Activated CD8-positive, alpha-beta memory T cell treated with anti-CD3 and anti-CD28 coated beads, Interleukin-2, amount 50 U/mL, for 1 hour (primary cell): ENCODE results near the gene PDCD11.
"Not testable (repeated sequence)": the region's sequence is repeated elsewhere in the genome, so short reads cannot be mapped to it uniquely, and the experiment has no call there.

Experiments used
- DNase-seq: peaks from one replicate; pipeline ENCODE4 v3.0.0-alpha.2; 2020; ENCODE audit errors: extremely low read depth

Gene PDCD11, protein sequence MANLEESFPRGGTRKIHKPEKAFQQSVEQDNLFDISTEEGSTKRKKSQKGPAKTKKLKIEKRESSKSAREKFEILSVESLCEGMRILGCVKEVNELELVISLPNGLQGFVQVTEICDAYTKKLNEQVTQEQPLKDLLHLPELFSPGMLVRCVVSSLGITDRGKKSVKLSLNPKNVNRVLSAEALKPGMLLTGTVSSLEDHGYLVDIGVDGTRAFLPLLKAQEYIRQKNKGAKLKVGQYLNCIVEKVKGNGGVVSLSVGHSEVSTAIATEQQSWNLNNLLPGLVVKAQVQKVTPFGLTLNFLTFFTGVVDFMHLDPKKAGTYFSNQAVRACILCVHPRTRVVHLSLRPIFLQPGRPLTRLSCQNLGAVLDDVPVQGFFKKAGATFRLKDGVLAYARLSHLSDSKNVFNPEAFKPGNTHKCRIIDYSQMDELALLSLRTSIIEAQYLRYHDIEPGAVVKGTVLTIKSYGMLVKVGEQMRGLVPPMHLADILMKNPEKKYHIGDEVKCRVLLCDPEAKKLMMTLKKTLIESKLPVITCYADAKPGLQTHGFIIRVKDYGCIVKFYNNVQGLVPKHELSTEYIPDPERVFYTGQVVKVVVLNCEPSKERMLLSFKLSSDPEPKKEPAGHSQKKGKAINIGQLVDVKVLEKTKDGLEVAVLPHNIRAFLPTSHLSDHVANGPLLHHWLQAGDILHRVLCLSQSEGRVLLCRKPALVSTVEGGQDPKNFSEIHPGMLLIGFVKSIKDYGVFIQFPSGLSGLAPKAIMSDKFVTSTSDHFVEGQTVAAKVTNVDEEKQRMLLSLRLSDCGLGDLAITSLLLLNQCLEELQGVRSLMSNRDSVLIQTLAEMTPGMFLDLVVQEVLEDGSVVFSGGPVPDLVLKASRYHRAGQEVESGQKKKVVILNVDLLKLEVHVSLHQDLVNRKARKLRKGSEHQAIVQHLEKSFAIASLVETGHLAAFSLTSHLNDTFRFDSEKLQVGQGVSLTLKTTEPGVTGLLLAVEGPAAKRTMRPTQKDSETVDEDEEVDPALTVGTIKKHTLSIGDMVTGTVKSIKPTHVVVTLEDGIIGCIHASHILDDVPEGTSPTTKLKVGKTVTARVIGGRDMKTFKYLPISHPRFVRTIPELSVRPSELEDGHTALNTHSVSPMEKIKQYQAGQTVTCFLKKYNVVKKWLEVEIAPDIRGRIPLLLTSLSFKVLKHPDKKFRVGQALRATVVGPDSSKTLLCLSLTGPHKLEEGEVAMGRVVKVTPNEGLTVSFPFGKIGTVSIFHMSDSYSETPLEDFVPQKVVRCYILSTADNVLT (N-terminal part only)

DNA sequence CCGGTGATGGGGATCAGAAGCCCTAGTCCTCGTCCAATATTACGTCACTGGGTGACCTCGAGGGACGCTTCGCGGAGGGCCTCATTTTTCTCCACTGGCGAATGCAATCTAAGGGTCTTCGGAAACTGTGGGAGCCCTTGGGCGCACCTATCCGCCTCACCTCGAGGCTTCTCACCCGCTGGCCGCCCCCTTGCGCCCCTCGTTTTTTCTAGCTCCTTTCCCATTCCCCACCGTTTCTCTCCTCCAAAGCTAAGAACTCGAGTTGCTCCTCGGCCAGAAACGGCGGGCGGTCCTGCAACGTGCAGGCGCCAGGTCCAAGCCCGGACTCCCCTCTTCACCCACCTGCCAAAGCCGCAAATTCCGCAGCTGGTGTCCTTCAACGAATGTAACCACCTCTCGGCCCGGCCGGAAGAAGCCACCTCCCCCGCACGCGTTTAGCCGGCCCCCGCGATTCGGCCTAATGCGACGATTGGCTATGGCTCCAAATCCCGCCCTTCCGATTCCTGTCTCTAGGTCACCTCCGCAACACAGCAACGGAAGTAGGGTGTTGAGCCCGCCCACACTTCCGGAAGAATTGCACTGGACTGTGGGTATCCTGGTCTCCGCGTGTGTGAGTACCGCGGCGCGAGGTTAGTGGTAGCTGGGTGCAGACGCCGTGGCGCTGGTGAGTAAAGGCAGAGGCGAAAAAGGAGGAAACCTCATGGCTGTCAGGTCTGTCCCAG is at the start of gene PDCD11, which contains the start of gene ATP5MK:
Gene PDCD11 (plus strand): TSS at position 560 of the 722 bp plus-strand sequence. CDS start 1,801 bp downstream, outside the sequence.
Gene ATP5MK (minus strand): TSS at position 409 of the 722 bp plus-strand sequence. CDS start 4,018 bp downstream, outside the sequence.
- DNase-seq, result peak; percentile 84

GRCh38 chr10:103350175-103350516 is 46.3 kb upstream of the PDCD11 start:
- DNase-seq, result no peak

DNA sequence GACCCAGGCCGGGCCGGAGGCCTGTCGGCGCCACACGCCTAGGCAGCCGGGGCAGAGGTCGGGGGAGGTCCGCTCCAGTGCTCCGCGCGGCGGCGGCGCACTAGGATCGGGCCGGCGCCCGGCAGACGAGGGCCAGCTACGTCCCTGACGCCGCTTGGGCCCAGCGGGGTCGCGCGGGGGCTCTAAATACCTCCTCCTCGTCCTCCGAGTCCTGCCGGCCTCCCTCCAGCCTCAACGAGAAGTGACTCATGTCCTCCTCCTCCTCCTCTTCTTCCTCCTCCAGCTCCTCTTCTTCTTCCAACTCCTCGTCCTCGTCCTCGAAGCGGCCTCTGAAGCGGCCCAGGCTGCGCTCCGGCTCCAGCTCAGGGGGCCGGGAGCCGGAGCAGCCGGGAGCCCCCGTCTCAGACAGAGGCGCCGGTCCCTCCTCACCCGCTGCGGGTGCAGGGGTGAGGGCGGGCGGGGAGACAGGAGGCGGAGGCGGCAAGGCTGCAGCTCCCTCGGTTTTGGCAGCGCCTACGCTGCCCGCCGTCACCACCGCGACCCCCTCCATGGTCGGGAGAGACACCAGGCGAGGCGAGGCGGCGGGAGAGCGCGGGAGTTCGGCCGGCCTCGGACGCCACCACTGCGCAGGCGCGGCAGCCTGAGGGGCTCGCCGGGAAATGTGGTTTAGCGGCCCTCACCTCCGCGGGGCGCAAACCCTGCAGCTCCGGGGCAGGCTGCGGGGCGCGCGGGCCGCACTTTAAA is 45.7 kb upstream of the PDCD11 start, which contains the start of gene PCGF6:
Gene PCGF6 (minus strand): TSS at position 624 of the 744 bp plus-strand sequence. CDS start 74 bp downstream, at position 550.
- DNase-seq, result no peak

DNA sequence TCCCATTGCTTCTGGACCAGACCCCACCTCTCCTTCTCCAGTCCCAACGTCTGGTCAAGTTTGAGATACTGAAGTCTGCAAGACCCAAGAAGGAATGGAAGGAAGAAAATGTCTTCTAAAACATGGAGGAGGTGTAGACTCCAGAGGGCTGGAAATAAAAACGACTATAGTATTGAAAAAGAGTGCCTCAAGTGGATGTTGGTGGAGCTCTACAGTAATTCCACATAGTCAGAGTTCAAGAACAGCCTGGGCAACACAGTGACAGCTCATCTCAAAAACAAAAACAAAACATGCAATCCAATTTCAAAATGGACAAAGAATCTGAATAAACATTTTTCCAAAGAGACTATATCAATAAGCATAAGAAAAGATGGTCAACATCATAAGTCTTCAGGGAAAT is 43.1 kb upstream of the PDCD11 start:
- DNase-seq, result no peak

GRCh38 chr10:103354567-103354966 is 41.9 kb upstream of the PDCD11 start:
- not testable (repeated sequence) for DNase-seq

GRCh38 chr10:103355906-103356599 is 40.4 kb upstream of the PDCD11 start:
- DNase-seq, result no peak

- not testable (repeated sequence) for DNase-seq
Measured at GRCh38 chr10:103359493-103359892, 36.9 kb upstream of the PDCD11 start.

- DNase-seq, result not testable (repeated sequence)
Measured at GRCh38 chr10:103360791-103361190, 35.6 kb upstream of the PDCD11 start.

DNA sequence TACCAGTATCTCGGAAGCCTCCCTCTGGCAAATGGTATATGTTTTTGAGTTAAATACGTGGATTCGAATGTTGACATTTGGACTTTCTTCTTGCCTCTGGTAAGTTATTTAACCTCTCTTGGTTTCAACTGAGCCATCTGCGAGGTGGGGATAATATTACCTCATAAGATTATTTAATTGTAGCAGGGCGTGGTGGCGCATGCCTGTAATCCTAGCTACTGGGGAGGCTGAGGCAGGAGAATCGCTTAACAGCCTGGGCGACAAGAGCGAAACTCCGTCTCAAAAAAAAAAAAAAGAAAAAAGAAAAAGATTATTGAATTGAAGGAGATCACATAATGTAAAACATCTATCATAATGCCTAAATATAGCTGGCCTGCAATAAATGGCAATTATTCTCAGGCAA is 29.0 kb upstream of the PDCD11 start:
- DNase-seq, result no peak

DNA sequence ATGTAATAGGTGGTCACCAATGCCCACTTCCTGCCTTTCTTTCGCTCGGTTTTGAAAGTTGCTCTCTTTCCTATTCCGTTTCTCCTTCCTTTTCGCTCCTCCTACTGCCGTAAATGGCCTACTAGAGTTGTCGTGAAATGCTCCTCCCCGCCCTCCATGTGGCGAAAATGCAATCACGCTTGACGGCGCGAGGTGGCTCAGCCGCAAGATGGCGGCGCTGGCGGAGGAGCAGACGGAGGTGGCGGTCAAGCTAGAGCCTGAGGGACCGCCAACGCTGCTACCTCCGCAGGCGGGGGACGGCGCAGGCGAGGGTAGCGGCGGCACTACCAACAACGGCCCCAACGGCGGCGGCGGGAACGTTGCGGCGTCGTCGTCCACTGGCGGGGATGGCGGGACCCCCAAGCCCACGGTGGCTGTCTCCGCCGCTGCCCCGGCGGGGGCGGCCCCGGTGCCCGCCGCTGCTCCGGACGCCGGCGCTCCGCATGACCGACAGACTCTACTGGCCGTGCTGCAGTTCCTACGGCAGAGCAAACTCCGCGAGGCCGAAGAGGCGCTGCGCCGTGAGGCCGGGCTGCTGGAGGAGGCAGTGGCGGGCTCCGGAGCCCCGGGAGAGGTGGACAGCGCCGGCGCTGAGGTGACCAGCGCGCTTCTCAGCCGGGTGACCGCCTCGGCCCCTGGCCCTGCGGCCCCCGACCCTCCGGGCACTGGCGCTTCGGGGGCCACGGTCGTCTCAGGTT is 28.5 kb upstream of the PDCD11 start, which contains the start of gene TAF5:
Gene TAF5 (plus strand): TSS at position 195 of the 737 bp plus-strand sequence. CDS start 14 bp downstream, at position 209.
- peak; percentile 75 for DNase-seq

- no peak for DNase-seq
Measured at GRCh38 chr10:103373544-103373943, 22.9 kb upstream of the PDCD11 start.

DNA sequence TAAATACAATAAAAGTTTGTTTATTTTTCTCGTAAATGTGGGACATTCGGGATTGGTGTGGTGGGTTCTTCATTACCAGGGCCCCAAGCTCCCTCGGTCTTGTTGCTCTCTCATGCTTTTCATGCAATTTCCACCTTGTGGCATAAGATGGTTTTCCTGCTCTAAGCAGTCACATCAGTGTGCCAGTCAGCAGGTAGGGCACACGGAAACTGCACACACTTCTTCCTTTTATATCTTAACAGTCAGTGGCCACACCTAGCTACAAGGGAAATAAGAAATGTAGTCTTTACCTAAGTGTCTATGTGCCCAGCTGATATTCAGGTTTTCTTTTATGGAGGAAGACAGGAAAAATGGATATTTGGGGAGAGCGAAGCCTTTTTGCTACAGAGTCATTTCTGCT is 22.2 kb upstream of the PDCD11 start:
- DNase-seq, result no peak

DNA sequence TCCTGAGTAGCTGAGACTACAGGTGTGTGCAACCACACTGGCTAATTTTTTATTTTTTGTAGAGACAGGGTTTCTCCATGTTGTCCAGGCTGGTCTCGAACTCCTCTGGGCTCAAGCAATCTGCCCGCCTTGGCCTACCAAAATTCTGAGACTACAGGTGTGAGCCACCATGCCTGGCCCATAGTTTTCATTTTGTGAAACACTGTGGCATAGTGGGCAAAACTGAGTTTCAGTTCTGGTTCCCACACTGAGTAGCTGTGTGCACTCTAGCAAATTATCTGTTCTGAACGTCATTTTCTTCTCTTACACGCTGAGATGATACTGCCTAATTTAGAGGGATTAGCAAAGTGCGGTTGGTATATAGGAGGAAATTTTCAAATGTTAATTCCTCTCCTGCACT is 13.7 kb upstream of the PDCD11 start:
- no peak for DNase-seq

- no peak for DNase-seq
Measured at GRCh38 chr10:103394180-103394579, 2.2 kb upstream of the PDCD11 start.

GRCh38 chr10:103395754-103396066 is 716 bp upstream of the PDCD11 start:
- DNase-seq, result no peak

- DNase-seq, result no peak
Measured at GRCh38 chr10:103396789-103397087, 312 bp downstream of the PDCD11 start.

- no peak for DNase-seq
Measured at GRCh38 chr10:103397191-103397825, 882 bp downstream of the PDCD11 start.

DNA sequence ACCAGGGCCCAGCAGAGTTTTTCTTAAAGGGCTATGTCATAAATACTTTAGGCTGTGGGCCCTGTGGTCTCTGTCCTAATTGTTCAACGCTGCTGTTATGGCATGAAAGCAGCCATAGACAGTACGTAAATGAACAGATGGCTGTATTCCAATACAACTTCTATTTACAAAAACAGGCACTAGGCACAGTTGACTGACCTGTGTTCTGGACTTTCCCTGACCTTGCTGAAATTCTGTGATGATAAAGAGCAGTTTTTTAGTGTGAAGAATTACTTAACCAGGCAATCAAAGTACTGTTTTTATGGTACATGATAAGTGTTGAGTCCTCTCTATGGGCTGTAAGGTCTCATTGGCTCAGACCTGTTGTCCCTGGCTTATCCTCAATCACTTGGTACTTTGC is 17.1 kb downstream of the PDCD11 start:
- no peak for DNase-seq

- DNase-seq, result no peak
Measured at GRCh38 chr10:103415581-103415980, 19.2 kb downstream of the PDCD11 start.
